ENCODE measurements around the gene PCDHGA5.
"Not testable (repeated sequence)": the region's sequence is repeated elsewhere in the genome, so short reads cannot be mapped to it uniquely, and the experiment has no call there.

Gene PCDHGA5

DNA sequence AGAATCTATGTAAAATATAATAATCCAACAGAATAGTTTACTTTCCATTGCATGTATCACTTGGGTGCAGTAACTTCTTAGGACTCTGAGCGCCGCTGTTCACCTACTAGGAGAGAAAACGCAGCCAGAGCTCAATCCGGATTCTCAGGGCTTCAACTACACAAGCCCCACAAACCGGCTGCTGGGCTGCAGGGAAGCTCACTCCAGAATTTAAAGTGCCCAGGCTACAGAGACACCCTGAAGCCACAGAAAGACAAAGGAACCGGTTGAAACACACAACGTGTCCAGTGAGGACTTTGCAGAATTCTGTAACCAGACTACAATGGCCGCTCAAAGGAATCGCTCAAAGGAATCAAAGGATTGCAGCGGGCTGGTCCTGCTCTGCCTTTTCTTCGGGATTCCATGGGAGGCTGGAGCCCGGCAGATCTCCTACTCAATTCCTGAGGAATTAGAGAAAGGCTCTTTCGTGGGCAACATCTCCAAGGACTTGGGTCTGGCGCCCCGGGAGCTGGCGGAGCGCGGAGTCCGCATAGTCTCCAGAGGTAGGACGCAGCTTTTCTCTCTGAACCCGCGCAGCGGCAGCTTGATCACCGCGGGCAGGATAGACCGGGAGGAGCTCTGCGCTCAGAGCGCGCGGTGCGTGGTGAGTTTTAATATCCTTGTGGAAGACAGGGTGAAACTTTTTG is 49.0 kb downstream of the PCDHGA5 start, which contains the start of gene PCDHGA10:
PCDHGA10 (plus strand) TSS at position 134 of the 686 bp plus-strand sequence; CDS start at position 323, 189 bp downstream.
- H2AFZ ChIP-seq (ENCODE audit: low read depth): no peak within 1 kb of the TSS
- H3K4me1 ChIP-seq (ENCODE audit: low read depth, poor library complexity, severe bottlenecking): no peaks in the 10 kb centered on the region
- H3K9ac ChIP-seq: no peak within 1 kb of the TSS
- no peak within 1 kb of the TSS for H3K27ac ChIP-seq
- H3K4me3 ChIP-seq (IDR thresholded peaks at IDR 0.05; ENCODE audit: insufficient read depth, low read depth, low read length): no peak within 1 kb of the TSS
- no peaks in the 10 kb centered on the region for H3K27me3 ChIP-seq (ENCODE audit: insufficient read depth, low read depth)
- H3K36me3 ChIP-seq (ENCODE audit: insufficient read depth): no peaks in the 10 kb centered on the region
- TF ChIP-seq, protein P1, sequence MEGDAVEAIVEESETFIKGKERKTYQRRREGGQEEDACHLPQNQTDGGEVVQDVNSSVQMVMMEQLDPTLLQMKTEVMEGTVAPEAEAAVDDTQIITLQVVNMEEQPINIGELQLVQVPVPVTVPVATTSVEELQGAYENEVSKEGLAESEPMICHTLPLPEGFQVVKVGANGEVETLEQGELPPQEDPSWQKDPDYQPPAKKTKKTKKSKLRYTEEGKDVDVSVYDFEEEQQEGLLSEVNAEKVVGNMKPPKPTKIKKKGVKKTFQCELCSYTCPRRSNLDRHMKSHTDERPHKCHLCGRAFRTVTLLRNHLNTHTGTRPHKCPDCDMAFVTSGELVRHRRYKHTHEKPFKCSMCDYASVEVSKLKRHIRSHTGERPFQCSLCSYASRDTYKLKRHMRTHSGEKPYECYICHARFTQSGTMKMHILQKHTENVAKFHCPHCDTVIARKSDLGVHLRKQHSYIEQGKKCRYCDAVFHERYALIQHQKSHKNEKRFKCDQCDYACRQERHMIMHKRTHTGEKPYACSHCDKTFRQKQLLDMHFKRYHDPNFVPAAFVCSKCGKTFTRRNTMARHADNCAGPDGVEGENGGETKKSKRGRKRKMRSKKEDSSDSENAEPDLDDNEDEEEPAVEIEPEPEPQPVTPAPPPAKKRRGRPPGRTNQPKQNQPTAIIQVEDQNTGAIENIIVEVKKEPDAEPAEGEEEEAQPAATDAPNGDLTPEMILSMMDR (conservative IDR thresholded peaks at IDR 0.05; ENCODE audit: low read depth, low read length): no peak
- no peaks in the 10 kb centered on the region for H4K20me1 ChIP-seq (ENCODE audit: insufficient read depth)
- no peak within 1 kb of the TSS for H3K4me2 ChIP-seq
- H3K79me2 ChIP-seq (ENCODE audit: insufficient read depth, low read depth): no peaks in the 10 kb centered on the region

GRCh38 chr5:141413540-141414069 is 49.6 kb downstream of the PCDHGA5 start:
- Histone ChIP-seq H3K27ac (no peak overlapping the region), H4K20me1 (ENCODE audit: insufficient read depth) (no peaks in the 10 kb centered on the region), H2AFZ (ENCODE audit: low read depth) (no peak overlapping the region), H3K9ac (no peak overlapping the region), H3K36me3 (ENCODE audit: insufficient read depth) (no peaks in the 10 kb centered on the region), H3K4me1 (ENCODE audit: low read depth, poor library complexity, severe bottlenecking) (no peaks in the 10 kb centered on the region), H3K27me3 (ENCODE audit: insufficient read depth, low read depth) (no peaks in the 10 kb centered on the region), H3K79me2 (ENCODE audit: insufficient read depth, low read depth) (no peaks in the 10 kb centered on the region), H3K4me3 (IDR thresholded peaks at IDR 0.05; ENCODE audit: insufficient read depth, low read depth, low read length) (no peak overlapping the region), H3K4me2 (no peak overlapping the region)
- TF ChIP-seq, protein P1 (conservative IDR thresholded peaks at IDR 0.05; ENCODE audit: low read depth, low read length): no peak

DNA sequence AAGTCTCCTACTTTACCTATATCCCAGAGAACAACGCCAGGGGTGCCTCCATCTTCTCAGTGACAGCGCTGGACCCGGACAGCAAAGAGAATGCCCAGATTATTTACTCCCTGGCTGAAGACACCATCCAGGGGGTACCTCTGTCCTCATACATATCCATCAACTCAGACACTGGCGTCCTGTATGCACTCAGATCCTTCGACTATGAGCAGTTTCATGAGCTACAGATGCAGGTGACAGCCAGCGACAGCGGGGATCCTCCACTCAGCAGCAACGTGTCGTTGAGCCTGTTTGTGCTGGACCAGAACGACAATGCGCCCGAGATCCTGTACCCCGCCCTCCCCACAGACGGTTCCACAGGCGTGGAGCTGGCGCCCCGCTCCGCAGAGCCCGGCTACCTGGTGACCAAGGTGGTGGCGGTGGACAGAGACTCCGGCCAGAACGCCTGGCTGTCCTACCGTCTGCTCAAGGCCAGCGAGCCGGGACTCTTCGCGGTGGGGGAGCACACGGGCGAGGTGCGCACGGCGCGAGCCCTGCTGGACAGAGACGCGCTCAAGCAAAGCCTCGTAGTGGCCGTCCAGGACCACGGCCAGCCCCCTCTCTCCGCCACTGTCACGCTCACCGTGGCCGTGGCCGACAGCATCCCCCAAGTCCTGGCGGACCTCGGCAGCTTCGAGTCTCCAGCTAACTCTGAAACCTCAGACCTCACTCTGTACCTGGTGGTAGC is 50.7 kb downstream of the PCDHGA5 start:
- not testable (repeated sequence) for H3K4me3 ChIP-seq (IDR thresholded peaks at IDR 0.05; ENCODE audit: insufficient read depth, low read depth, low read length); H3K36me3 ChIP-seq (ENCODE audit: insufficient read depth); H3K4me1 ChIP-seq (ENCODE audit: low read depth, poor library complexity, severe bottlenecking)

DNA sequence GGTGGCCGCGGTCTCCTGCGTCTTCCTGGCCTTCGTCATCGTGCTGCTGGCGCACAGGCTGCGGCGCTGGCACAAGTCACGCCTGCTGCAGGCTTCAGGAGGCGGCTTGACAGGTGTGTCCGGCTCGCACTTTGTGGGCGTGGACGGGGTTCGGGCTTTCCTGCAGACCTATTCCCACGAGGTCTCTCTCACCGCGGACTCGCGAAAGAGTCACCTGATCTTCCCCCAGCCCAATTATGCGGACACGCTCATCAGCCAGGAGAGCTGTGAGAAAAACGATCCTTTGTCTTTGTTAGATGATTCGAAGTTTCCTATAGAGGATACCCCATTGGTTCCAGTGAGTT is 51.3 kb downstream of the PCDHGA5 start:
- not testable (repeated sequence) for H3K4me2 ChIP-seq; H3K79me2 ChIP-seq (ENCODE audit: insufficient read depth, low read depth); H3K4me1 ChIP-seq (ENCODE audit: low read depth, poor library complexity, severe bottlenecking); H2AFZ ChIP-seq (ENCODE audit: low read depth); H3K9ac ChIP-seq; H3K4me3 ChIP-seq (IDR thresholded peaks at IDR 0.05; ENCODE audit: insufficient read depth, low read depth, low read length); H3K27ac ChIP-seq; H4K20me1 ChIP-seq (ENCODE audit: insufficient read depth); H3K36me3 ChIP-seq (ENCODE audit: insufficient read depth); H3K27me3 ChIP-seq (ENCODE audit: insufficient read depth, low read depth)

More for the DNA sequence above, 50.7 kb downstream of the PCDHGA5 start:
- not testable (repeated sequence) for H3K4me2 ChIP-seq; H3K27me3 ChIP-seq (ENCODE audit: insufficient read depth, low read depth); H3K9ac ChIP-seq; H4K20me1 ChIP-seq (ENCODE audit: insufficient read depth); H3K27ac ChIP-seq; H3K79me2 ChIP-seq (ENCODE audit: insufficient read depth, low read depth); H2AFZ ChIP-seq (ENCODE audit: low read depth)

Data from KMS-11 (cell line).